Spleen (tissue), 11 donors: ENCODE measurements around the gene GPR21. TPM values are rescaled to one million over a fixed set of nuclear protein-coding genes. Genes with fewer than 3 reads are reported as not detected.

Source experiments
- DNase-seq: peaks from one replicate; pipeline ENCODE4 v3.0.0-alpha.2; 2020
- H3K27ac ChIP-seq, 8 donors: fragments of 200-600 bp; sonication (generic) in 7 of 8; 1 replicate in 4 of 8; 2 replicates in 4 of 8; pipeline versions ENCODE4 v1.5.0 to v1.8.0; 2016 to 2021; ENCODE audit warnings: inconsistent platforms in 4 of 8, mild to moderate bottlenecking in 4 of 8, moderate library complexity in 1 of 8
- H3K27me3 ChIP-seq, 7 donors: fragments of 200-600 bp; sonication (generic) in 6 of 7; replicated peaks in 1 of 7; 1 replicate in 4 of 7; 2 replicates in 3 of 7; pipeline versions ENCODE4 v1.5.0 to v1.8.0; 2016 to 2021; ENCODE audit warnings: inconsistent platforms in 3 of 7, mild to moderate bottlenecking in 1 of 7
- H3K36me3 ChIP-seq, 6 donors: fragments of 200-600 bp; sonication (generic) in 5 of 6; 1 replicate in 4 of 6; 2 replicates in 2 of 6; pipeline versions ENCODE4 v1.5.0 to v1.8.0; 2016 to 2021; ENCODE audit warnings: inconsistent platforms in 2 of 6
- H3K4me1 ChIP-seq, 6 donors: fragments of 200-600 bp; sonication (generic) in 5 of 6; 1 replicate in 3 of 6; 2 replicates in 3 of 6; pipeline versions ENCODE4 v1.5.0 to v1.8.0; 2016 to 2021; ENCODE audit warnings: inconsistent platforms in 3 of 6
- H3K4me3 ChIP-seq, 8 donors: fragments of 200-600 bp; sonication (generic) in 7 of 8; 1 replicate in 4 of 8; 2 replicates in 4 of 8; pipeline versions ENCODE4 v1.5.0 to v1.8.0; 2016 to 2021; ENCODE audit warnings: inconsistent platforms in 4 of 8, mild to moderate bottlenecking in 4 of 8, moderate library complexity in 2 of 8
- H3K9me3 ChIP-seq, 8 donors: fragments of 200-600 bp; sonication (generic) in 7 of 8; 1 replicate in 4 of 8; 2 replicates in 4 of 8; pipeline versions ENCODE4 v1.5.0 to v1.8.0; 2016 to 2021; ENCODE audit warnings: inconsistent platforms in 4 of 8
- POLR2A ChIP-seq, 3 donors: fragments of 450-650 bp; IDR thresholded peaks; one replicate each; pipeline ENCODE4 v1.5.1; 2017; ENCODE audit warnings: antibody characterized with exemption in 3 of 3, mild to moderate bottlenecking in 1 of 3
- POLR2AphosphoS5 ChIP-seq, 3 donors: sonication (generic); formaldehyde crosslinking; IDR thresholded peaks; one replicate each; pipeline ENCODE4 v1.5.1; 2017; ENCODE audit warnings: antibody characterized with exemption in 3 of 3
- WGBS, 5 donors: extraction: QIAGEN DNeasy Blood & Tissue Kit in 3 of 5; methylation state at CpG; one replicate each; pipeline versions ENCODE4 v1.1.5 to v1.1.7; 2013 to 2018; 5-methylcytosine and 5-hydroxymethylcytosine counted together
- intact Hi-C: fragments of 100-400 bp; cut with DNase I; formaldehyde crosslinking; loops from one replicate; pipeline ENCODE4 v1.15.0; 2023; ENCODE audit warnings: low total_unique reads
- polyA plus RNA-seq, 3 donors: library from polyadenylated mRNA; stranded (reverse); fragments of 200-250 nt; gene quantifications; one replicate each; pipeline ENCODE4 v1.2.1, GENCODE V29; 2013
- total RNA-seq, 7 donors: library from RNA; depleted of rRNA in 3 of 7; stranded (reverse); fragments of >200 nt in 3 of 7; fragmentation: NEBNext Ultra II Directional in 4 of 7; extraction: Animal tissue kit (Norgen Biotek cat#: 25700) in 4 of 7; gene quantifications; one replicate each; pipeline versions ENCODE4 v1.1.0 to v1.2.1, GENCODE V29; 2016 to 2021
- TF ChIP-seq, protein P1 (sequence below), 11 experiments: fragments of 200-600 bp in 7 of 11; fragments of 450-650 bp in 4 of 11; sonication (generic) in 4 of 11; IDR thresholded peaks in 8 of 11; conservative IDR thresholded peaks in 3 of 11; 1 replicate in 7 of 11; 2 replicates in 4 of 11; pipeline versions ENCODE4 v1.4.0 to v1.8.0; 2016 to 2021; ENCODE audit warnings: antibody characterized with exemption in 11 of 11, inconsistent platforms in 4 of 11, mild to moderate bottlenecking in 1 of 11
- donor health status: healthy with polysubstance abuse.
- donor health status: DM: no; HTN: no; CAD: no; lungs with moderate emphysema.
- donor health status: DM: no; HTN: no; CAD: no.
- donor health status: Bipolar disorder and iron deficiency.
- donor health status: healthy.
- donor health status: DM: no; HTN: no; CAD: no.
- donor health status: DM: yes; HTN: yes; CAD: no.

GPR21 gene
- total and polyA plus RNA-seq, 10 donors, result 0.19 to 5.4 (median 3.0) TPM; not detected in 1

DNA sequence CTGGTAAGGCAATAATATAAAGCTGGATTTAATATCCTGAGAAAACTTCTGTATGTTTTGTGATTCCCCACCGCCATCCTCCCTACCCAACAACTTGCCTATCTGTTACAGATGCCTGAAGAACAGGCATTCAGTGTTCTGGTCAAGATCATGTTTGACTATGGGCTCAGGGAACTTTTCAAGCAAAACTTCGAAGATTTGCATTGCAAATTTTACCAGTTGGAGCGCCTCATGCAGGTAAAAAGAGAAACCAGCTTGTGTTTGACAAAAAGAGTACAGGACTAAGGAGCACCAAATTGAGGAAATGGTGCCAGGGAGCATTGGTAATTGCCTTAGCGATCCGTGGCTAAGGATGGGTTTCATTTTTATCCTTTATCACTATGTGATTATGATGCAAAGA is 40.0 kb downstream of the GPR21 start:
- peaks cover 0 to 35% (median 8%) of the 10 kb centered on the region in 6 donors for H3K4me1 ChIP-seq
- peak overlapping the region in 7 of 8 donors; percentile 30 to 58 (median 48) for H3K27ac ChIP-seq
- peaks cover 0 to 88% (median 15%) of the 10 kb centered on the region in 6 donors for H3K36me3 ChIP-seq
- H3K27me3 ChIP-seq, result no peaks in the 10 kb centered on the region
- intact Hi-C loops, result no loop called here
- H3K4me3 ChIP-seq, result no peak overlapping the region
- DNase-seq, result no peak
- TF ChIP-seq POLR2AphosphoS5 (IDR thresholded peaks at IDR 0.05) (no peak), POLR2A (IDR thresholded peaks at IDR 0.05) (no peak)
- TF ChIP-seq, protein P1, sequence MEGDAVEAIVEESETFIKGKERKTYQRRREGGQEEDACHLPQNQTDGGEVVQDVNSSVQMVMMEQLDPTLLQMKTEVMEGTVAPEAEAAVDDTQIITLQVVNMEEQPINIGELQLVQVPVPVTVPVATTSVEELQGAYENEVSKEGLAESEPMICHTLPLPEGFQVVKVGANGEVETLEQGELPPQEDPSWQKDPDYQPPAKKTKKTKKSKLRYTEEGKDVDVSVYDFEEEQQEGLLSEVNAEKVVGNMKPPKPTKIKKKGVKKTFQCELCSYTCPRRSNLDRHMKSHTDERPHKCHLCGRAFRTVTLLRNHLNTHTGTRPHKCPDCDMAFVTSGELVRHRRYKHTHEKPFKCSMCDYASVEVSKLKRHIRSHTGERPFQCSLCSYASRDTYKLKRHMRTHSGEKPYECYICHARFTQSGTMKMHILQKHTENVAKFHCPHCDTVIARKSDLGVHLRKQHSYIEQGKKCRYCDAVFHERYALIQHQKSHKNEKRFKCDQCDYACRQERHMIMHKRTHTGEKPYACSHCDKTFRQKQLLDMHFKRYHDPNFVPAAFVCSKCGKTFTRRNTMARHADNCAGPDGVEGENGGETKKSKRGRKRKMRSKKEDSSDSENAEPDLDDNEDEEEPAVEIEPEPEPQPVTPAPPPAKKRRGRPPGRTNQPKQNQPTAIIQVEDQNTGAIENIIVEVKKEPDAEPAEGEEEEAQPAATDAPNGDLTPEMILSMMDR (IDR thresholded peaks at IDR 0.05 in 8 of 11, conservative IDR thresholded peaks at IDR 0.05 in 3 of 11), result no peak
- H3K9me3 ChIP-seq, result no peaks in the 10 kb centered on the region
- WGBS, 5 donors, result 65 to 85% (median 78%) methylated on average over 5 of the region's 5 CpGs

DNA sequence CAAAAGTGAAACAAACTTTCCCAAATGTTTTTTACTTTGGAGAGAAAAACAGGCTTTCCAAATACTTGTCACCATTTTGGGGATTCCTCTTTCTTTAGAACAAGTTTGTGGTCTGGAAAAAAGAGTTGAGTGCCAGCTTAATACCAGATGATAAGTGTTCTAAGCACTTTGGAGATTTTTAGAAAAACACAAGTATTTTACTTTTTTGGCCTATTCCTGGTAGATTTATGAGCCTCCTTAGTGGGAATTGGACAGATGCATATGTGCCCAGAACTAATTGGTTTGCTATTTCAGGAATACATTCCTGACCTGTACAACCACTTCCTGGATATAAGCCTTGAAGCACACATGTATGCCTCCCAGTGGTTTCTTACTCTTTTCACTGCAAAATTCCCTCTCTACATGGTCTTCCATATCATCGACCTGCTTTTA is 40.5 kb downstream of the GPR21 start:
- 77 to 89% (median 85%) methylated on average over 1 of the region's 1 CpG for WGBS, 5 donors
- H3K36me3 ChIP-seq, result peaks cover 0 to 90% (median 20%) of the 10 kb centered on the region in 6 donors
- intact Hi-C loops, result no loop called here
- H3K4me3 ChIP-seq, result no peak overlapping the region
- TF ChIP-seq POLR2A (IDR thresholded peaks at IDR 0.05) (no peak), POLR2AphosphoS5 (IDR thresholded peaks at IDR 0.05) (no peak)
- TF ChIP-seq, protein P1 (IDR thresholded peaks at IDR 0.05 in 8 of 11, conservative IDR thresholded peaks at IDR 0.05 in 3 of 11), result no peak
- no peaks in the 10 kb centered on the region for H3K9me3 ChIP-seq
- H3K27ac ChIP-seq, result peak overlapping the region in 7 of 8 donors; percentile 36 to 58 (median 48)
- H3K4me1 ChIP-seq, result peaks cover 0 to 35% (median 8%) of the 10 kb centered on the region in 6 donors
- no peaks in the 10 kb centered on the region for H3K27me3 ChIP-seq
- DNase-seq, result no peak

DNA sequence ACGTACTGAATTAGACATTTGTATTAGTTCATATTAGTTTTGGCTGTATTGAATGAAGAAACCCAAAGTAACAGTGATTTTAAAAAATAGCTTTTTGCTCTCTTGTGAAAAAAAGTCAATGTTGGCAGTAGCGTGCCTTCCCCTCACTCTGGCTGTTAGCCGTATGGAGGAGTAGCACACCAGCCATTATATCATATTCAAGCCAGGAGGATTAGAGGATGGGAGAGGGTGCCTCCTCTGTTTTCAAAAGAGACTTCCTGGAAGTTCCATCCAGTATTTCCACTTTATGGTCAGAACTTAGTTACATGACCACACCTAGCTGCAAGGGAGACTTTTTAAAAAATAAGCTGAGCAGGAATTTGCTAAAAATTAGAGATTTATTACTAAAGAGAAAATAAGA is 41.2 kb downstream of the GPR21 start:
- H3K4me1 ChIP-seq, result peaks cover 0 to 35% (median 8%) of the 10 kb centered on the region in 6 donors
- peak overlapping the region in 7 of 8 donors; percentile 24 to 58 (median 41) for H3K27ac ChIP-seq
- intact Hi-C loops, result no loop called here
- TF ChIP-seq POLR2AphosphoS5 (IDR thresholded peaks at IDR 0.05) (no peak), POLR2A (IDR thresholded peaks at IDR 0.05) (no peak)
- no peak for DNase-seq
- no peaks in the 10 kb centered on the region for H3K27me3 ChIP-seq
- WGBS, 5 donors, result 85 to 90% (median 88%) methylated on average over 3 of the region's 3 CpGs
- no peaks in the 10 kb centered on the region for H3K9me3 ChIP-seq
- H3K36me3 ChIP-seq, result peaks cover 0 to 90% (median 23%) of the 10 kb centered on the region in 6 donors
- H3K4me3 ChIP-seq, result no peak overlapping the region

DNA sequence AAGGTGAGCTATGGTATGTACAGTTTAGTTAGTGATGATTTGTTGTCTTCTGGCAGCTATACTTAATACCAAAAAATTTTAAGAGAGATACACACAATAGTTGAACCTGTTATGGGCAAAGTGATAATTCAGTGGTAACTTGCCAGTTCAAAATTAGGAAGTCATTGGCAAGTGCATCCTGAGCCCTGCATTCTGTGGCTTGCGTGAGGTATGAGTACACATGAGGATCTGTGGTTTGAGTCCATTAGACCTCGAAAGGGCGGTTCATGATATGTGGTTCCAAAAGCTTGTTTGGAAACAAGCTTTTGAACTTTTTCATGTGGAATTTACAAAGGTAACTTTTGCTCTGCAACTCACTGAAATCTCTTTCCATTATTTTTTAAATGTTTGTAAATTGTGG is 47.0 kb downstream of the GPR21 start:
- Histone ChIP-seq H3K9me3 (no peaks in the 10 kb centered on the region), H3K4me3 (no peak overlapping the region), H3K27ac (no peak overlapping the region), H3K27me3 (no peaks in the 10 kb centered on the region), H3K4me1 (peaks cover 0 to 17% (median 0%) of the 10 kb centered on the region in 6 donors), H3K36me3 (peaks cover 0 to 94% (median 34%) of the 10 kb centered on the region in 6 donors)
- 48 to 70% (median 63%) methylated on average over 3 of the region's 3 CpGs for WGBS, 5 donors
- no peak for DNase-seq
- intact Hi-C loops, result loop anchor here (2.0 kb wide), 1 partner anchor 272 kb away; no protein-coding TSS in a partner anchor
- TF ChIP-seq POLR2A (IDR thresholded peaks at IDR 0.05), result no peak
- TF ChIP-seq, protein P1 (IDR thresholded peaks at IDR 0.05 in 8 of 11, conservative IDR thresholded peaks at IDR 0.05 in 3 of 11), result no peak
- TF ChIP-seq POLR2AphosphoS5 (IDR thresholded peaks at IDR 0.05), result no peak
